Ishikawa (cell line): Measurements from ENCODE around the gene TCF4.

Experiments
- CEBPB ChIP-seq: IDR thresholded peaks from 2 replicates; pipeline ENCODE4 v1.6.1; 2012
- CREB1 ChIP-seq: IDR thresholded peaks from 2 replicates; pipeline ENCODE4 v1.6.1; 2012; ENCODE audit warnings: low read depth
- EGR1 ChIP-seq: IDR thresholded peaks from 2 replicates; pipeline ENCODE4 v1.6.1; 2012
- EP300 ChIP-seq: IDR thresholded peaks from 2 replicates; pipeline ENCODE4 v1.6.1; 2012; ENCODE audit warnings: borderline replicate concordance
- FOXM1 ChIP-seq: IDR thresholded peaks from 2 replicates; pipeline ENCODE4 v1.6.1; 2012; ENCODE audit warnings: low read depth, borderline replicate concordance
- MAX ChIP-seq: IDR thresholded peaks from 2 replicates; pipeline ENCODE4 v1.6.1; 2012
- NFIC ChIP-seq: IDR thresholded peaks from 2 replicates; pipeline ENCODE4 v1.6.1; 2012
- RAD21 ChIP-seq: IDR thresholded peaks from 2 replicates; pipeline ENCODE4 v1.6.1; 2012; ENCODE audit warnings: low read depth
- REST ChIP-seq: IDR thresholded peaks from 2 replicates; pipeline ENCODE4 v1.6.1; 2012; ENCODE audit warnings: low read depth, mild to moderate bottlenecking
- TAF1 ChIP-seq: IDR thresholded peaks from 2 replicates; pipeline ENCODE4 v1.6.1; 2012; ENCODE audit warnings: low read depth, mild to moderate bottlenecking
- TCF12 ChIP-seq: IDR thresholded peaks from 2 replicates; pipeline ENCODE4 v1.6.1; 2012; ENCODE audit warnings: low read depth
- TEAD4 ChIP-seq: IDR thresholded peaks from 2 replicates; pipeline ENCODE4 v1.6.1; 2012
- USF1 ChIP-seq: IDR thresholded peaks from 2 replicates; pipeline ENCODE4 v1.6.1; 2012
- YY1 ChIP-seq: IDR thresholded peaks from 2 replicates; pipeline ENCODE4 v1.6.1; 2012; ENCODE audit warnings: low read depth
- ZBTB7A ChIP-seq: IDR thresholded peaks from 2 replicates; pipeline ENCODE4 v1.6.1; 2012; ENCODE audit warnings: low read depth

The TCF4 gene

GRCh38 chr18:55430026-55430425 is 158.0 kb downstream of the TCF4 start:
- TF ChIP-seq MAX, result no peak
- TF ChIP-seq EP300, result no peak
- no peak for TF ChIP-seq TCF12
- TF ChIP-seq YY1, result no peak
- TF ChIP-seq TEAD4, result no peak
- no peak for TF ChIP-seq REST
- TF ChIP-seq NFIC, result no peak
- no peak for TF ChIP-seq CREB1
- TF ChIP-seq USF1, result no peak
- TF ChIP-seq ZBTB7A, result no peak
- TF ChIP-seq FOXM1, result no peak
- TF ChIP-seq RAD21, result no peak
- TF ChIP-seq CEBPB, result no peak
- no peak for TF ChIP-seq EGR1
- no peak for TF ChIP-seq TAF1

GRCh38 chr18:55427951-55428350 is 160.0 kb downstream of the TCF4 start:
- TF ChIP-seq YY1 (no peak), NFIC (no peak), FOXM1 (no peak), RAD21 (no peak), ZBTB7A (no peak), CREB1 (no peak), EP300 (no peak), EGR1 (no peak), TEAD4 (no peak), TCF12 (no peak), REST (no peak), CEBPB (no peak), TAF1 (no peak), MAX (no peak), USF1 (no peak)

DNA sequence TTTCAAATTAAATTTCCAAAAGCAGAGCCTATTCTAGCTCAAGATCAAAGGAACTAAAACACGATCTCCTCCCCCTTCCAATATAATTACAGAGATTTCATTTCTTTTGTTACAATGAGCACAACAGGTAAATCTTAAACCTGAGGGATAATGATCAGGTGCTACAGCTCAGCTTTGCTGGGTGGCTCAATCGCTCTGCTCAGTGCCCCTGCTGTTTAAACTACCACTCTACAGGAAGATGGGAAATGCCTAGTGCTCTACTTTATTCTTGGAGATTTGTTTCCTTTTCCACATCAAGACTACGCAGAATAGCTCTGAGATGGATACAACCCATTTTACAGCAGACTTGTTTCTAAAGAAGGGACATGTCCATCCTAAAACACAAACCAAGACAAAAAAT is 162.3 kb downstream of the TCF4 start:
- no peak for TF ChIP-seq TCF12
- TF ChIP-seq TAF1, result no peak
- no peak for TF ChIP-seq USF1
- no peak for TF ChIP-seq RAD21
- TF ChIP-seq REST, result no peak
- no peak for TF ChIP-seq NFIC
- TF ChIP-seq CREB1, result no peak
- no peak for TF ChIP-seq ZBTB7A
- no peak for TF ChIP-seq CEBPB
- no peak for TF ChIP-seq TEAD4
- TF ChIP-seq EP300, result no peak

- no peak for TF ChIP-seq ZBTB7A
- TF ChIP-seq CEBPB, result no peak
- no peak for TF ChIP-seq MAX
- no peak for TF ChIP-seq EGR1
- no peak for TF ChIP-seq FOXM1
- TF ChIP-seq USF1, result no peak
Measured at GRCh38 chr18:55422456-55423180, 165.4 kb downstream of the TCF4 start.
